Activated naive CD4-positive, alpha-beta T cell treated with anti-CD3 and anti-CD28 coated beads for 36 hours (primary cell): ENCODE results near the gene HOXC10. TPM values are rescaled to one million over a fixed set of nuclear protein-coding genes. Genes with fewer than 3 reads are reported as not detected.

Source experiments
- CTCF ChIA-PET: fragments of 350-600 bp; sonication (Branson Sonifier 250); formaldehyde crosslinking; loops from one replicate; lab custom pipeline; 2021; ENCODE audit warnings: antibody characterized with exemption; lab: Charles Lee
- DNase-seq: peaks from one replicate; pipeline ENCODE4 v3.0.0-alpha.2; 2020
- H3K27ac Mint-ChIP-seq: one replicate; pipeline ENCODE4 v1.8.0; 2021; ENCODE audit warnings: mild to moderate bottlenecking, mixed read lengths
- H3K27me3 Mint-ChIP-seq: one replicate; pipeline ENCODE4 v1.8.0; 2021; ENCODE audit warnings: low read depth, mixed read lengths
- H3K36me3 Mint-ChIP-seq: one replicate; pipeline ENCODE4 v1.8.0; 2021; ENCODE audit warnings: low read depth, mixed read lengths
- H3K4me1 Mint-ChIP-seq: one replicate; pipeline ENCODE4 v1.8.0; 2021; ENCODE audit warnings: low read depth, mixed read lengths
- H3K4me3 Mint-ChIP-seq: one replicate; pipeline ENCODE4 v1.8.0; 2021; ENCODE audit warnings: mild to moderate bottlenecking, moderate library complexity, mixed read lengths
- H3K9me3 Mint-ChIP-seq: one replicate; pipeline ENCODE4 v1.8.0; 2021; ENCODE audit warnings: mixed read lengths
- intact Hi-C: fragments of 100-400 bp; cut with micrococcal nuclease; formaldehyde crosslinking; loops from one replicate; pipeline ENCODE4 v1.15.1; 2023
- total RNA-seq, 2 experiments: library from RNA; stranded (reverse); gene quantifications; one replicate each; pipeline ENCODE4 v1.2.3, GENCODE V29; 2021

HOXC10 gene
- total RNA-seq, 2 experiments from 2014 or later = not detected

DNA sequence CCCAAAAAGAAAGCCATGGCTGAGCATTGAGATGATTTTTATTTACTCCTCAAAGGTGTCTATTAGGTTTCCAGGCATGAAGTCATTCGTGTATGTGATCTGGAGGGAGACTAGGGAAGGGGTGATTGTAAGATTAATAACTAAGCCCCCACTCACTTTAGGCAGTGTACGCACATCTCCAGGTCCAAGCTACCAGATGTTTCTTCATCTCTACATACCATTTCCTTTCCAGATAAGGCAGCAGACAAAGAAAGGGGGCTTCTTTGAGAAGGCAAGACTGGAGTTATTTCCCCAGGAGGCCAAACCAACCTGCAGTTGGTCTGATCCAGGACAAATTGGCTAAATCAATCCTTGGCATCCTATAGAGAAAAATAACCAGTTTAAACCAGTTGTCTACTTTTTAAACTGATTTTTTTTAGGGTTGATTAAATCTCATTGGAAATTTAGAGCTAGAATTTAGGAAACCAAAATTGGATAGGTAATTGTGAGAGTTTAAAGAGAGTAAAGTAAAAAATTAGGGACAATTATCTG lies 42.4 kb upstream of the HOXC10 start:
- intact Hi-C loops = loop anchor here (10.0 kb wide), 1 partner anchor 248 kb away; no protein-coding TSS in a partner anchor
- peaks cover 3% of the 10 kb centered on the region for H3K4me1 Mint-ChIP-seq
- H3K9me3 Mint-ChIP-seq = no peaks in the 10 kb centered on the region
- H3K36me3 Mint-ChIP-seq = no peaks in the 10 kb centered on the region
- H3K4me3 Mint-ChIP-seq = no peak overlapping the region
- DNase-seq = no peak
- CTCF ChIA-PET = no interaction called here
- peaks cover 78% of the 10 kb centered on the region for H3K27me3 Mint-ChIP-seq
- no peak overlapping the region for H3K27ac Mint-ChIP-seq

DNA sequence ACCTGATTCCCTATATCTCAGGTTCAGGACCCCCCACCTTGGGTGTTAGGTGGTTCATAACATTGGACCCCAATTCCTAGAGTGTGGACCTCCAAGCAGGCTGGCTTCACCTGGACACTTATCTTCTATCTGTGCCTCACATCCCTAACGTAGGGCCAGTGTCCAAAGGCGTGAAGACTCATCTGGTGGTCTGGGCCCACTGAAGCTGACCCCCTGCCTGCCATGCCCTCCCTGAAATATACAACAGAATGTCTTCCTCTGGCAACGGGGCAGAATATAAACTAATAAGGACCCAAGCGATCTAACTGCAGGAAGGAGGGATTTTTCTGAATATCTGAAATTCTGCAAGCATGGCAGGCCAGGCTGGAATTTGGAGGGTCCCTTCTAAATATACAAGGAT lies 40.7 kb upstream of the HOXC10 start:
- H3K4me1 Mint-ChIP-seq = peaks cover 3% of the 10 kb centered on the region
- H3K27me3 Mint-ChIP-seq = peaks cover 81% of the 10 kb centered on the region
- no peak overlapping the region for H3K27ac Mint-ChIP-seq
- intact Hi-C loops = loop anchor here (10.0 kb wide), 1 partner anchor 249 kb away; no protein-coding TSS in a partner anchor
- DNase-seq = no peak
- no peaks in the 10 kb centered on the region for H3K9me3 Mint-ChIP-seq
- no peaks in the 10 kb centered on the region for H3K36me3 Mint-ChIP-seq
- H3K4me3 Mint-ChIP-seq = no peak overlapping the region
- CTCF ChIA-PET = no interaction called here

DNA sequence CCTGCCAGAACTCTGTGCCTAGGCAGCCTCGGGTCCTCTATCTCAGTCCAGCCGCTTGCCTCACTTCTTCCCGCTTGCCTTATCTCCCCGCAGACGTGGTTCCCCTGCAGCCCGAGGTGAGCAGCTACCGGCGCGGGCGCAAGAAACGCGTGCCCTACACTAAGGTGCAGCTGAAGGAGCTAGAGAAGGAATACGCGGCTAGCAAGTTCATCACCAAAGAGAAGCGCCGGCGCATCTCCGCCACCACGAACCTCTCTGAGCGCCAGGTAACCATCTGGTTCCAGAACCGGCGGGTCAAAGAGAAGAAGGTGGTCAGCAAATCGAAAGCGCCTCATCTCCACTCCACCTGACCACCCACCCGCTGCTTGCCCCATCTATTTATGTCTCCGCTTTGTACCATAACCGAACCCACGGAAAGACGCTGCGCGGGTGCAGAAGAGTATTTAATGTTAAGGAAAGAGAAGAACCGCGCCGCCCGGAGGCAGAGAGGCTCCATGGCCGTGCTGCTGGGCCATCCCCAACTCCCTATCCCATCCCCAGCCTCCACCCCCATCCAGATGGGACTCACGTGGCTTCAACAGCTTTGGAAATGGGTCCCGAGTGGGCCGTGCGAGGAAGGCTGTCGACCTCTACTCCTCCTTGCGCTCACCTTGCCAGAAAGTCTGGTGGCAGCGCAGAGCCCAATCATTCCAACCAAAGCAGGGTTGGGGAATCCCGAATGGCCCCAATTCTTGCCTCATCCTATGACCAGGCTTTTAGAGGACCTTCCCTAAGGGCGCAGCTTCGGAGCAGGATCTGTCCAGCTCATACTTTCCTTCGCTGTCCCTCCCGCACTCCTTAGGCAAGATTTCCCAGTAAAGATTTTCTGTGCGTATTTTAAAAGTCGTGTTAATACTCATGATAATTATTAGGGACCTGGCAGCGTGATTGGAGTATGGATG lies 39.8 kb upstream of the HOXC10 start:
- H3K27ac Mint-ChIP-seq = no peak overlapping the region
- H3K4me3 Mint-ChIP-seq = no peak overlapping the region
- H3K36me3 Mint-ChIP-seq = no peaks in the 10 kb centered on the region
- CTCF ChIA-PET = no interaction called here
- no peak for DNase-seq
- intact Hi-C loops = loop anchor here (10.0 kb wide), 1 partner anchor 250 kb away; no protein-coding TSS in a partner anchor
- peaks cover 5% of the 10 kb centered on the region for H3K4me1 Mint-ChIP-seq
- H3K9me3 Mint-ChIP-seq = no peaks in the 10 kb centered on the region
- H3K27me3 Mint-ChIP-seq = peaks cover 81% of the 10 kb centered on the region

DNA sequence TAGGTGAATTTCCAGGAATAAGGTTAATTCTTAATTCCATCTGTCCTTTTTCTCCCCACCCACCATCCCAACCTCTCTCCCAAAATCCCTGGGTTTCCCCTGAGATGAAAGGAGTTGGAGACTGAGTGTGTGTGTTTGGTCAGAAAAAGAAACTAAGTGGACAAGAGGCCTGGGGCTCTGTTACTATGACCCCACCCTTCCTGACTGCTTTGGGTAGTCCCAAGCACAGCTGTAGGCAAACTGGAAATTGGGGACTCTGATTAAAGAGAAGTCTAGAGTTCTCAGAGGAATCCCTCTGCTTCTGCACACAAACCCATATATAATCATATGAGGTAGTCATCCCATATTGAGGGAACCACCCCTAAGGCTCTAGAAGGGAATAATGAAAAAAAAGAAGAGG lies 37.2 kb upstream of the HOXC10 start:
- Mint-ChIP-seq H3K4me1 (peaks cover 17% of the 10 kb centered on the region), H3K27me3 (peaks cover 87% of the 10 kb centered on the region), H3K27ac (no peak overlapping the region), H3K9me3 (no peaks in the 10 kb centered on the region), H3K4me3 (no peak overlapping the region), H3K36me3 (no peaks in the 10 kb centered on the region)
- intact Hi-C loops = loop anchor here (10.0 kb wide), 1 partner anchor 253 kb away; no protein-coding TSS in a partner anchor
- CTCF ChIA-PET = no interaction called here
- no peak for DNase-seq

DNA sequence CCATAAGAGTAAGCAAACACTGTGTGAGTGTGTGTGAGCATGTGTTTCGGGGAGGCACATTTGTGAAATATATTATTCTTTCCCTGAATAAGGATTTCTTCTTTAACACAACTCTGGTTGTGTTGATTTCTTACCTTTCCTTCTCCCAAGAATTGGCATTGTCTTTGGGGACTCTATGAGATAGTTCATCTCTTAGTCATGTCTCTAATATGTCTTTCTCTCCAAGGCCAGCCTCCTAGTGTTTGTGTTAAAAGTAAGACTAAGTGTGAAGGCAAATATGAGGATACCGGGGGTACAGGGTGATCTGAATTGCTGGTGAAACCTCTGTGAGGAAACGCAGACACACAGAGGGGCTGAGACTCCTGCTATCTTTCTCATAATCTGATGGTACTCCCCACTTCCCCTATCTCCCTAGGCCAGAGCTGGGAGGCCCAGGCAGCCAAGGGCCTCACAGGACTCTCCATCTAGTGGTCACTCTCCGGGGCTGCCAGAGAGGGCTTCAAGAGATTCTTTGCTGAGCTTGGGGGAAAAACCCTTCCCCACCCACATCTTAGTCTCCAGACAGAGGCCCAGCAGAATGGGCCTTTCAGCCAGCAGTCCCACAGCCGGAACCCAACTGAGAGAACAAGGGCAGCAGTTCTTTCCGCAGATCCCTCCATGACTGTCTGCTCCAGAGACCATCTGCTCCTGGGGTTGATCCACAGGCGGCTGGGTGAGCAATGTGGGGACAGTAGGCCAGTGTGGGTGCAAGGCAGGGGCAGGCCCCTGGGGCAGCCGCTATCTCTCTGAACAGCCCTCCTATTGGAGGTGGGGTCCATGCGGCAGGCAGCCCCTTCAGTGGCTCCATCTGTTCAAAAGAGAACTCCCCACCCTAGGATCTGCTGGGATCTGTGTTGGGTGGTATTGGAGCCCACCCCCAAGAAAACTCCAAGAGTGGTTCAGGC lies 36.0 kb upstream of the HOXC10 start:
- H3K36me3 Mint-ChIP-seq = no peaks in the 10 kb centered on the region
- CTCF ChIA-PET = no interaction called here
- peaks cover 21% of the 10 kb centered on the region for H3K4me1 Mint-ChIP-seq
- H3K9me3 Mint-ChIP-seq = no peaks in the 10 kb centered on the region
- H3K27ac Mint-ChIP-seq = no peak overlapping the region
- DNase-seq = no peak
- H3K4me3 Mint-ChIP-seq = no peak overlapping the region
- intact Hi-C loops = loop anchor here (10.0 kb wide), 1 partner anchor 254 kb away; no protein-coding TSS in a partner anchor
- peaks cover 89% of the 10 kb centered on the region for H3K27me3 Mint-ChIP-seq

DNA sequence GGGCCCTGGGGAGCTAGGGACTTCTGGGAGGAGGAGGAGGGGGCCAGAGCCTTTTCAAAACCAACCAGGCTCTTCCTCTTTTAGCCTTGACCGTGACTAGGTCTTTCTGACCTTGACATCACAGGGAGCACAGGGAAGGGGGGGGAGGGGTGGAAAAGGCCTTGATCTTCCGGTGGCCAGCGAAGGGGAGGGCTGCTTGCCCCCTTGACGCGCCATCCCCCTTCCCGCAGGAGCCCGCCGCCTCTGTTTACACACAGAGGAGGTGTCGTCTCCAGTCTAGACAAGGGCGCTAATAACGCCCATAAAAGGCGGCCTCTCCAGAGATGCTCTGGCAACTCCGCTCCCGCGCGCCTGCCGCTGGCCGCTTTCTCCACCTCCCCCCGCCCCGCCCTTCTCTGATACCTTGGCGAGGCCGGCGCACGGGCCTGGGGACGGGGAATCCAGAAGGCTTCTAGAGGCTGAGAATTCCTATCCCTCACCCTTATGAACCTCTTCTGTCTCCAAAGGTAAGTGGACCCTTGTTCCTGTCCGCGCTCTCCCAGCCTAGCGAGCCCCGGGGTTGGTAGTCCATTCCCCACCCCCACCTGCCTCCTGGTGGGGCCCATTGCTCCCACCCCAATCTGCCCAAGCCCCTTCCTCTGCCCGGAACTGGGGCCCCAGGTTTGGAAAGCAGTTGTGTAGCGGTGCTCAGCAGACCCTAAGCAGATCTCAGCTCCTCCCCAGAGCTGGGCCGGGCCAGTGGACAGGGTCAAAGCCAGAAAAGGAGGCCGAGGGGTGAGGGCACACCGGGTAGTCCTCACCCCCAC lies 35.1 kb upstream of the HOXC10 start:
- peaks cover 87% of the 10 kb centered on the region for H3K27me3 Mint-ChIP-seq
- intact Hi-C loops = loop anchor here (5.0 to 10.0 kb wide), 3 partner anchors 37 to 255 kb away; partner anchors contain the start of genes HOXC10 and HOXC4
- DNase-seq = no peak
- no peak overlapping the region for H3K4me3 Mint-ChIP-seq
- H3K4me1 Mint-ChIP-seq = peaks cover 27% of the 10 kb centered on the region
- H3K9me3 Mint-ChIP-seq = no peaks in the 10 kb centered on the region
- H3K27ac Mint-ChIP-seq = no peak overlapping the region
- CTCF ChIA-PET = interaction anchor here (0.6 kb wide), 1 partner anchor 51 kb away, joined by 3 read pairs; no protein-coding TSS in a partner anchor
- no peaks in the 10 kb centered on the region for H3K36me3 Mint-ChIP-seq

DNA sequence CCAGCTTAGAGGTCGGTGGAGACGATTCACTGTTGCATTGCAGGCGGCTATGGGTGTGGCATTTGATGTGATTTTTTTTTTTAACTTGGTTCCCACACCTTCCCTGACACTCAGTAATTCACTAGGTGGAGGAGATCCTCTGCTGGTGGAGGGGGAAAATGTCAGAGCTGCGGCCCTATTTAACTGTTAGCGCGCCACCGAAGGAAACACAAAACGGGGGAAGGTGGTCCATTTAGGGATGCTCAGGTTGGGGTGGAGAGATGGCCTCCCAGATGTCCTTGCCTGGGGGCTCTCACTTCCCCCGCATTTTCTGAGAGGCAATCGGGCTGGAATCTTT lies 34.5 kb upstream of the HOXC10 start:
- Mint-ChIP-seq H3K27ac (no peak overlapping the region), H3K4me3 (no peak overlapping the region), H3K9me3 (no peaks in the 10 kb centered on the region), H3K4me1 (peaks cover 25% of the 10 kb centered on the region), H3K36me3 (no peaks in the 10 kb centered on the region), H3K27me3 (peaks cover 83% of the 10 kb centered on the region)
- CTCF ChIA-PET = interaction anchor here (0.6 kb wide), 1 partner anchor 50 kb away, joined by 3 read pairs; no protein-coding TSS in a partner anchor
- no peak for DNase-seq
- intact Hi-C loops = loop anchor here (5.0 kb wide), 2 partner anchors 37 to 102 kb away; partner anchors contain the start of genes HOXC10 and HOXC4

DNA sequence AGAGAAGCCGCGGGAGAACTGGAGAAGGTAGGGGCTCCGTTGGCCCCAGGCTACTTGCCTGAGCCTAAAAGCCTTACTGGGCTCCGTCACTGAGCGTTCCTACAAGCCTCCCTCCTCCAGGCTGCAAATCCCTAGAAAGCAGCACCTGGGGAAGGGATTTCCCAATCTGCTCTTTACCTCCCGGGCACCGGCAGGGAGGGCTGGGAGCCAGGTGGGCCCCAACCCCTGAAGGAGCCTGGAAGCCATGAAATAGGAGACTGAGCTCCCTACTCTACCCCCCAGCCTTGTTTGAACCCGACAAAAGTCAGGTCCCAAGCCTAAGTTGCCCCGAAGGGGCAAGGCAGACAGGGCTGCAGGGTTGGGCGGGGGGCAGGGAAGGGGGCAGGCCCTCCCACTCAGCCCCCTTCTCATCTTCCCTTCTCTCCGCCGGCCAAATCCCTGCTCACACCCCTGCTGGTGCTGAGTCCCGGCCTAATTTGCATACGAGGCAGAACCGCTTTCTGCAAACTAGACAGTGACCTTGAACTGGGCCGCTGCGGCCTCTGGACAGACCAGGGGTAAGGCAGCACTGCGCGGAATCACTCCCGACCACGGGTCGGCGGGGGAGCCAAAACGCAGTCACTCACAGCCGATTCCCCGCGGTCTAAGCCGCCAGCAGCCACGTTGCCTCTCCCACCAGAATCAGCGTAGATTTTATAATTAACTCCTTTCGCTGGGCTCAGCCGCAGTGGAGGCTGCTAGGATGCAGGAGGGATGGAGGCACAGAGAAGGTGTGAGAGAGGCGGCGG lies 34.0 kb upstream of the HOXC10 start:
- Mint-ChIP-seq H3K9me3 (no peaks in the 10 kb centered on the region), H3K27me3 (peaks cover 83% of the 10 kb centered on the region), H3K36me3 (no peaks in the 10 kb centered on the region), H3K4me3 (peak overlapping the region; percentile 21), H3K27ac (no peak overlapping the region), H3K4me1 (peaks cover 28% of the 10 kb centered on the region)
- intact Hi-C loops = loop anchor here (5.0 kb wide), 2 partner anchors 36 to 101 kb away; partner anchors contain the start of genes HOXC10 and HOXC4
- CTCF ChIA-PET = interaction anchor here (0.7 kb wide), 1 partner anchor 58 kb away, joined by 3 read pairs; the partner anchor contains the start of gene HOXC8
- DNase-seq = no peak

DNA sequence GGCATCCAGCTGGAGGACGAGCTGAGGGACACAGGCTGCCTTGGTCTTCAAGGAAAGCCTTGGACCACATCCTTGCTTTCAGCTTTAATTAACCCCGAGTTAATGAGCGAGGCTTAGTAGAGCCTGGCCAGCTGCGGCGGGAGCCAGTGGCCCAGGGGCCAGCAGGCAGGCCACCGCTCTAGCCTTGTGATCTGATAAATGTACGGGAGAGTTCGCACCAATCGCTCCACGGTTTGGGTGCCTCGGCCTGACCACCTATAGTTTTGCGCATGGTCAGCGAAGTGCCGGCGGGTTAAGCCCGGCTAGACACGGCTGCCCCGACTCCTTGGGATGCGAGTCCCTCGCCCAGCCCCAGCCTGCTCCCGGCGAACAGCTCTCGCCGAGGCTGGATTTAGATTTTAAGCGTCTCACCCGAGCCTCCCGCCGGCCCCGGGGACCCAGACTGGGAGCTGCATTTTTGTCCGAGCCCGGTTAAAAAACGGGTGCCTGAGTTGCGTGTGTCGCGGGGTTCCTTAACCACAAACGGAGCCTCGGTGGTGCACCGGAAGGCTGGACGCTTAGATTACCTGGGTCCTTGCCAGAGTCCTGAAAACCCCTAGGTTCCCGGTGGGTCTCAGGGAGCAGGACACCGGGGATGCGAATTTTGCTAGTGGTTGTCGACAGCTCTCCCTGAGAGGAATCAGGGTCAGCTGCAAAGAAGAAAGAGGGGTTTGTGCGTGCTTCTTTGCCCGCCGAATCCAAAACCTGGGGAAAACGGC lies 33.2 kb upstream of the HOXC10 start:
- CTCF ChIA-PET = interaction anchor here (0.7 kb wide), 1 partner anchor 57 kb away, joined by 3 read pairs; the partner anchor contains the start of gene HOXC8
- peaks cover 83% of the 10 kb centered on the region for H3K27me3 Mint-ChIP-seq
- H3K27ac Mint-ChIP-seq = no peak overlapping the region
- H3K9me3 Mint-ChIP-seq = no peaks in the 10 kb centered on the region
- no peak for DNase-seq
- peaks cover 35% of the 10 kb centered on the region for H3K4me1 Mint-ChIP-seq
- no peaks in the 10 kb centered on the region for H3K36me3 Mint-ChIP-seq
- intact Hi-C loops = loop anchor here (5.0 kb wide), 2 partner anchors 36 to 101 kb away; partner anchors contain the start of genes HOXC10 and HOXC4
- peak overlapping the region; percentile 21 for H3K4me3 Mint-ChIP-seq

DNA sequence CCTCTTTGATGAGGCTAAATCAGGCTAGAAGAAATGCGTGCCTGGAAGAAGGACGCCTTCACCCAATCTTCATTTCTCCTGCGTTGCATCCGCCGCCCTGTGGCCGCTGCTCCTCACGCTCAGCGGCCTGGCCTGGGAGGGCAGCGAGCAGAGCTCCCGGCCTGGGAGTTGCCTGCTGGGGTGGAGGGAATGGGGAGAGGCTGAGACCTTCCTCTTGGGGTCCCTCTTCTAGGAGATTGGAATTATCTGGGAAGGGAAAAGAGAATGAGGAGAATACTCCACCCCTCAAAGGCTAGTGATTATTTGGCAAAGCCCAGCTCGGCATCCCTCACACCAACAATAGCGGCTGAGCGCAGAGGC lies 32.6 kb upstream of the HOXC10 start:
- intact Hi-C loops = loop anchor here (5.0 kb wide), 2 partner anchors 35 to 100 kb away; partner anchors contain the start of genes HOXC10 and HOXC4
- no peak overlapping the region for H3K27ac Mint-ChIP-seq
- H3K27me3 Mint-ChIP-seq = peaks cover 87% of the 10 kb centered on the region
- no peak for DNase-seq
- H3K36me3 Mint-ChIP-seq = no peaks in the 10 kb centered on the region
- CTCF ChIA-PET = interaction anchor here (0.6 kb wide), 1 partner anchor 1470 kb away, joined by 3 read pairs; no protein-coding TSS in a partner anchor
- H3K4me1 Mint-ChIP-seq = peaks cover 40% of the 10 kb centered on the region
- H3K4me3 Mint-ChIP-seq = no peak overlapping the region
- no peaks in the 10 kb centered on the region for H3K9me3 Mint-ChIP-seq
